IPS-NIHi7 (cell line): Measurements from ENCODE around the gene TLCD1.
"Not testable (repeated sequence)": the region's sequence is repeated elsewhere in the genome, so short reads cannot be mapped to it uniquely, and the experiment has no call there.

Experiments
- DNase-seq: peaks from one replicate; pipeline ENCODE4 v3.0.0; 2012; ENCODE audit warnings: mixed read lengths; ENCODE audit errors: extremely low spot score

TLCD1 gene

DNA sequence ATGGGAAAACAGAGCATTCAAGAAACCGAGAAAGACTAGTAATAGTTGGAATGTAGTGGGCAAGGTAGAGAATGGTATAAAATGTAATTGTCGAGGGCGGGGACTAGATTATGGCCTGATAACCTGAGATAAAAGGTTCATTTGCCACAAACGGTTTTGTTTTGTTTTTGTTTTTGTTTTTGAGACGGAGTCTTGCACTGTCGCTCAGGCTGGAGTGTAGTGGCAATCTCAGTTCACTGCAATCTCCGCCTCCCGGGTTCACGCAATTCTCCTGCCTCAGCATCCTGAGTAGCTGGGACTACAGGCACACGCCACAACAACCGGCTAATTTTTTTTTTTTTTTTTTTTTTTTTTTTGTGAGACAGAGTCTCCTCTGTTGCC, 3.9 kb upstream of the TLCD1 start:
- no peak for DNase-seq

DNA sequence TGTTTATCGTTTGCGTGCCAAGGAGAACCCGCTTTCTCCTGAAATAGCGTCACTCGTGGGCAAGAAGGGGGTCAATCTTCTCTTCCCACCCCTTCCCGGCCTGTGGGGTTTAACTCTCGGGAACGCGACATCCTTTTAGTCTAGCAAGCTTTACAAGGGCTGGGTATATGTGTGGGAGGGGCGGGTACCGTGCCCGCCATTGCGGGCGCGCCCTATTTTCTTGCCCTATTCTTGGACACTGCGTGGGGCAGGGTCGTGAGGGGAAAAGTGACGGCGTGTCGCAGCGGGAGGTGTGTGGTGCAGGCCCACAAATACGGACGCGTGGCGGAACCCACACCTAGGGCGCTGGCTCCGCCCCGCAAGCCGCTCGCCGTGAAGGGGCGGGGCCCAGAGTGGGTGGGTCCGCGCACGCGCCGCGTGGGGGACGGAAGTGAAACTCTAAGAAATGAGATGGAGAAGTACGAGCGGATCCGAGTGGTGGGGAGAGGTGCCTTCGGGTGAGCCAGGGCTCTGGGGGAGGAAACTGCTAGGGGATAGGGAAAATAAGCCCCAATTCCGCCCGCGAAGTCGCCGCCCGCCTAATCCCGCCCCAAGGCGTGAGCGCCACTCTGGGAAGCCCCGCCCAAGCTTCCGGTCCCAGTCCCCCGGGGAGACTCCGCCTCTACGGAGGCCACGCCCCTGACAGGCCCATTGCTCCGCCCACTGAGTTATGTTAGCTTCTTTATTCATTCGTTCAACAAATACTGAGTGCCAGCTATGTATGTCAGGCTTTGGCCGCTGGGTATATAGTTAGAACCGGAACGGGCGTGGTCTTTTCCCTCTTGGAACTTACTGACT, 2.5 kb upstream of the TLCD1 start, which contains the start of gene NEK8:
TSS of gene NEK8 (plus strand) at position 425 of the 837 bp plus-strand sequence. CDS start at position 451, 26 bp downstream.
- DNase-seq = peak; percentile 83

GRCh38 chr17:28726627-28727491, 826 bp upstream of the TLCD1 start:
- peak; percentile 75 for DNase-seq

DNA sequence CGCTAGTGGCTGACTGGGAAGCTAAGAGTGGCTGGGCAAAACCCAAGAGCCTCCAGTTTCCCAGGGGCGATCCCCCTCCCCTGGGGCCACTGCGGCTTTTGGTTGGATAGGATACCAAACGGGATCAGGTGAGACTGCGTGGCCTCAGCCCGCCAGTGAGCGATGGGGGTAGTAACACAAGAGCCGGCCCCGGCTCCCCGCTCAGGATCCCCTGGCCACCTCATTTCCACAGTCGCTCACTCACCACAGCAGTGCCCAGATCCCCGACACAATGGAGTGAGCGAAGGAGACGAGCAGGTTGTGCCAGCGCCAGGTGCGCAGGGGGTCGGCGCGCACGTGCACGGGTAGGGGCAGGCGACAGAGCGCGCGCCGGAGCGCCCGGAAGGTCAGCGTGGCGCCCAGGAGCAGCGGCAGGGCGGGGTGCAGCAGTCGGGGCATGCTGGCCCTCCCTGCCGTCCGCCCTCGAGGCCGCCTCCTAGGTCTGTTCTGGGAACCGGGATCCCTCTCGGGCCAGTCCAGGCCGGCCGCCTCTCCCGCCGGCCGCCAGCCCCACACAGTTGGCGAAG, 290 bp downstream of the TLCD1 start:
- DNase-seq = no peak

DNA sequence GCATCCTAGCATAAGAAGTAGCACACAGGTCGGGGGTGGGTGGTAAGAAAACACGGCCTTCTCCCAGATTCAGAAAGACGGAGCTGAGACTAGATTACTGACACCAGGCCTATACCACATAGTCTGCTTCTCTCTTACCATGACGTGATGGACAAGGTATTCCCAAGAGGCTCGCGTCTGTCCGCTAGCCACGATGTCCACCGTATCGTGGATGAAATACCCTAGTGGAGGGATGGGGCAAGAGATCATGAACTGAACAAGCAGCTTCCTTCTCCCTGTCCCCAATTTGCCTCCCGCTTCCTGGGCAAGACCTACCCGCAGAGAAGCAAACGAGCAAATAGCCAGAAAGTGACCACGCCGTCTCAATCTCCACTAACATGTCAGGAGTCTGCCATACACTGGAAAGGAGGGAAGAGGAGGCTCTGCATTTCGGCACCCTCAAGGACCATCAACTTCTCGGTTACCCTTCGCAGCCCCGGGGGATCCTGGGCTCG, 820 bp downstream of the TLCD1 start:
- DNase-seq = no peak

- no peak for DNase-seq
These were observed 1.4 kb downstream of the TLCD1 start for GRCh38 chr17:28724500-28725165.

DNA sequence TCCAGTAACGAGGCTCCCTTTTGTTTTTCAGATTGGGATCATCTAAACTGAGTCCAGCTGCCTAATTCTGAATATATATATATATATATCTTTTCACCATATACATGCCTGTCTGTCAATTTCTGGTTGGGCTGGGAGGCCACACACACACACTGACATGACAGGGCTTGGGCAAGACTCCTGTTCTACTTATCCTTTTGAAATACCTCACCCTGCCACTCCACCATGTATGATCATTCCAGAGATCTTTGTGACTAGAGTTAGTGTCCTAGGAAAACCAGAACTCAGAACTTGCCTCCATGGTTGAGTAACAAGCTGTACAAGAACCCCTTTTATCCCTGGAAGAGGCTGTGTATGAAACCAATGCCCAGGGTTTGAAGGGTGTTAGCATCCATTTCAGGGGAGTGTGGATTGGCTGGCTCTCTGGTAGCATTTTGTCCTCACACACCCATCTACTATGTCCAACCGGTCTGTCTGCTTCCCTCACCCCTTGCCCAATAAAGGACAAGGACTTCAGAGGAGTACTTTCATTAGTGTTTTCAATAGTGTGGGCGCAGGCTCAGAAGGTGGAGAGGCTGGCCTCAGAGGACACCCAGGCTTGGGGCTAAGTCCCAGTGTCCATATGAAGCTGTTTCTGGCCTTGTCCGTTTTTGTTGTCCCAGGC, 2.1 kb downstream of the TLCD1 start:
- DNase-seq = not testable (repeated sequence)

DNA sequence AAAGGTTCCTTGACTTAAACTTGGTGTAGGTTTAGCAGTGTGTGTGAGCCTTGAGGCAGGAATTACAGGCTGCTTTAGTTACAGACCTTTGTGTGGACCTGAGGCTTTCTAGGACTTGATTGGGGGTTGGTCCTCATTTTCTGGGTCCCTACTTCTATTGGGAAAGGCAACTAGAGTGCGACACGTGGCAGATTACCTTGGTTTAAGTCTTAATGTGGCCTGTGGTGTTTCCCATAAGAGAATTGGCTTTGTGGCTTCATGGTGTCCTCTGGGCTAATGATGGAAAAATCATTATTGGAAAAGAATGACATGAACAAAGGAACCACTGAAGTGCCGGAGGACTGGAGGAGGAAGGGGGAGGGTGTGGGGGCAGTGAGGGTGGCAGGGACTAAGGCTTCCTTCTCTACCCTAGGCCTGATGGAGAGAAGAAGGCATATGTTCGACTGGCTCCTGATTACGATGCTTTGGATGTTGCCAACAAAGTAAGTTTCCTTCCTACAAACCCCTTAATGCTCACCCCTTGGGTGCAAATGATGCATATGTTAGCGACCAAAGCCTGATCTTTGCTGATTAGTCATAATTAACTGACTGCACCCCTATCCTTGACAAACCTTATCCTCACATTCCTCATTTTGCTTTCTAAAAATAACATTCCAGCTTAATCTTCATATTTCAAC, 2.7 kb downstream of the TLCD1 start:
- no peak for DNase-seq

DNA sequence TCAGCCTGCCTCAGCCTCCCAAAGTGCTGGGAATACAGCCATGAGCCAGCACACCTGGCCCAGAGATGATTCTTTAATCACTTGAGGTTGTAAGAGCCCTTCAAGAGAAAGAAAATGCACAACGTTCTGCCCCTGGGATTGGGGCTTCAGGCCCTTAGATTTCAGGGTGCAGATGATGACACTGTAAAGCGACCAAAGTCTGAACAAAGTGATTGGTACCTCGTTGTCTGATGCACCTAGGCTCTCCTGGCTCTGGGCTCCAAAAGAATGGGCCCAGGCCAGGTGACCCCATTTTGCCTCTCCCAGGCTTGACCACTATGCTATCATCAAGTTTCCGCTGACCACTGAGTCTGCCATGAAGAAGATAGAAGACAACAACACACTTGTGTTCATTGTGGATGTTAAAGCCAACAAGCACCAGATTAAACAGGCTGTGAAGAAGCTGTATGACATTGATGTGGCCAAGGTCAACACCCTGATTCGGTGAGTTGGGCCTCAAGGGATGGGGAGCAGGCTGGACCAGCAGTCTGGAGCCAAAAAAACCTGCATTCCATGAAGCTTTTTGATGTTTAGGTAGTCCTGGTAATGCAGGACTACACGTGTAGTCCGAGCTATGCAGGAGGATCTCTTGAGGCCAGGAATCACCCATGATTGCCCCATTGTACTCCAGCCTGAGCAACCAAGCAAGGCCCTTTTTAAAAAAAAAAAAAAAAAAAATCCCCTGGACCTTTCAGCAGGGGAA, 3.4 kb downstream of the TLCD1 start:
- no peak for DNase-seq

- not testable (repeated sequence) for DNase-seq
These were observed 5.1 kb downstream of the TLCD1 start for GRCh38 chr17:28720997-28721329.

DNA sequence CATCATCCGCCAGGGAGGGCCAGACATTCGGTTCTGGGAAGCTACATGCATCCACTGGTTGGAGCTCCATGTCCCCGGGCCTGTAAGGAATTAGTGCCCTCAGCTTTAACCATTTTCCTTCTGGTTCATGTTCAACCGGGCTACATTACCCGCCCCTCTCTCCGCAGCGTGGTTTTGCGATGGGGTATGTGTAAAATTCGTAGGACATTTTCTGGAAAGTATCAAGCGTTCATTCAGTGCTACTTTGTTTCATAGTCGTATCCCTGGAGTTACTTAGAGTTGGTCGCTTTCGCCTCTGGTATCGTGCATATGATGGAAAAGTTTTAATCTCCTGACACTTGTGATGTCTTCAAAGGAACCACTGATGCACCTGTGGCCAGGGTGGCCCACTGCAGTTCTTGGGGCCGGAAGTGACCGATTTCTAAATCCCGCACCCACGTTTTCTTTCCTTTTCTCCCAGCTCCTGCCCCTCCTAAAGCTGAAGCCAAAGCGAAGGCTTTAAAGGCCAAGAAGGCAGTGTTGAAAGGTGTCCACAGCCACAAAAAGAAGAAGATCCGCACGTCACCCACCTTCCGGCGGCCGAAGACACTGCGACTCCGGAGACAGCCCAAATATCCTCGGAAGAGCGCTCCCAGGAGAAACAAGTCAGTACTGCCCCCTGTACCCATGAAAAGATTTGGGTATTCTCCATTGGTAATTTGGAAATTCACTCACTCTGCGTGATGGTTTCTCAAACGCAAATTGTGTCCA, 5.6 kb downstream of the TLCD1 start:
- DNase-seq = no peak

GRCh38 chr17:28719021-28719433, 7.0 kb downstream of the TLCD1 start:
- DNase-seq = no peak

DNA sequence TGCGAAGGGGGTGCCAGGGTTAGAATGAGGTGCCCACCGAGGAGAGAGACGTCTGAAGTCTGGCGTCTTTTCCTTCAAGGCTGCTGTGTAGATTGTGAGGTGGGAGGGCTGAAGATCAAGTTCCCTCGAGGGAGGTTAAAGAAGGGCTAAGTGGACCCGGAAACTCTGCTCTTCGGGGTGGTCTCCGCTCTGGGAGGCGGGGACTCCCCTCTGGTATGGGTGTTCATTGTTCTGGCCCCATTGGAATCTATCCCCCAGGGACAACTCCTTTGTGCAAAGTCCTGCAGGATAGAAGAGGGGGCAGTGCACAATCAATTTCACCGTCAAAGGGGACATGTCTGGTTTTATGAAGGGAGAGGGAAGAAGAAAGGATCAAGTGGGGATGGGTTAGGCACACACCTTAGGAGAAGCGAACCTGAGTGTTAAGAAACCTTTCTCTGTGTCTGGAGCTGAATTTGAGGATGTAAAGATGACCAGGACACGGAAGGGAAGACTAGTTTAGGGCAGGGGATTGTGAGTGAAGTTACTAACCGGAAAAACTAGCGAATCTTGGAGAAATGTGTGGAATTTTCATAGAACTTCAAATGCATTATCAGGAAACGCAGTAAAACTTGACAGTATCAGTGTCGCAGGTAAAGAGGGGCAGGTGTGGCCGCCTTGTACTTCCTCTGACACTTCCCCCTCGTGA, 7.6 kb downstream of the TLCD1 start:
- no peak for DNase-seq

GRCh38 chr17:28717578-28718332, 8.3 kb downstream of the TLCD1 start, which contains the start of gene RAB34:
RAB34 (minus strand) TSS chr17:28717868; CDS start chr17:28717266, 602 bp downstream.
- peak; percentile 79 for DNase-seq

DNA sequence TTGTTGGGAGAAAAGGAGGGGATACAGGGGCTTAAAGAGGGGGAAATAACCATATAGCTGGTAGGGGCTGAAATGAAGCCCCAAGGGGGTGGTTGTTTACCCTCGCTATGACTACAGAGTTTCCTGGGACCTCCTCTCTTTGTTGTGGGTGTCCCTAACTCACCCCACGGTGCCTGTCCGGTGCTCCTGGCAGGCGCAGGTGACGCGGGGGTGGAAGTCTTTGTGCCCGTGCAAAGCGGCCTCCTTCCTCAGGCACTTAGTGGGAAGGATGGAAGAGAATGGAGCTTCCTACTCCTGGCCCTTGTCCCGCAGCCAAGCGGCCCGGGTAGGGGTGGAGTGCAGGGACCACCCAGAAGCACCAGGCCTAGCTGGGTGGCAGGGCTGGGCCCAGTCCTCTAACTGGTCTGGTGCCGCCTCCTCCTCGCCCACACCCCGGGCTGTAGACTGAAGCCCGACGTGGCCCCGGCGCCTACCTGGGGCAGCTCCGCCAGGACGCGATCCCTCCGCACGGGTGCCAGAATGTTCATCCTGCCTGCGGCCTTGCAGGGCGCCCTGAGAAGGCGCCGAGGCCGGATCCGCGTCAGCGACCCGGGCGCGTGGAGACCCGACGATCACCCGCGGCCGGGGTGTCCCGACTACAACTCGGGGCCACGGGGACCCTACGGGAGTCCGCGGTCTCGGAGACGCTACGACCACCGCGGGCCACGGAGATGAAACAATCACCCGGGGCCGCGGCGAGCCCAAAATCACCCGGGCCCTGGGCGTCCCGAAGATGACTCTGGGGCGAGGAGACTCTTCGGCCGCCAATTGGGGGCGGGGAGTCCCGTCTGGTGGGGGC, 9.1 kb downstream of the TLCD1 start:
- DNase-seq = no peak

GRCh38 chr17:28715217-28715616, 10.8 kb downstream of the TLCD1 start:
- no peak for DNase-seq

- no peak for DNase-seq
These were observed 11.8 kb downstream of the TLCD1 start for GRCh38 chr17:28714281-28714680.
